HG03571 (cell line): ENCODE measurements around the gene AHI1.
A peak's percentile ranks its signal among the peaks of the same experiment; 100 is the strongest.

ENCODE experiments used
- ATAC-seq: cut with Tn5 transposase; IDR thresholded peaks from one replicate; pipeline ENCODE4 v1.9.1; 2021; ENCODE audit not compliant: unreplicated experiment

The AHI1 gene

DNA sequence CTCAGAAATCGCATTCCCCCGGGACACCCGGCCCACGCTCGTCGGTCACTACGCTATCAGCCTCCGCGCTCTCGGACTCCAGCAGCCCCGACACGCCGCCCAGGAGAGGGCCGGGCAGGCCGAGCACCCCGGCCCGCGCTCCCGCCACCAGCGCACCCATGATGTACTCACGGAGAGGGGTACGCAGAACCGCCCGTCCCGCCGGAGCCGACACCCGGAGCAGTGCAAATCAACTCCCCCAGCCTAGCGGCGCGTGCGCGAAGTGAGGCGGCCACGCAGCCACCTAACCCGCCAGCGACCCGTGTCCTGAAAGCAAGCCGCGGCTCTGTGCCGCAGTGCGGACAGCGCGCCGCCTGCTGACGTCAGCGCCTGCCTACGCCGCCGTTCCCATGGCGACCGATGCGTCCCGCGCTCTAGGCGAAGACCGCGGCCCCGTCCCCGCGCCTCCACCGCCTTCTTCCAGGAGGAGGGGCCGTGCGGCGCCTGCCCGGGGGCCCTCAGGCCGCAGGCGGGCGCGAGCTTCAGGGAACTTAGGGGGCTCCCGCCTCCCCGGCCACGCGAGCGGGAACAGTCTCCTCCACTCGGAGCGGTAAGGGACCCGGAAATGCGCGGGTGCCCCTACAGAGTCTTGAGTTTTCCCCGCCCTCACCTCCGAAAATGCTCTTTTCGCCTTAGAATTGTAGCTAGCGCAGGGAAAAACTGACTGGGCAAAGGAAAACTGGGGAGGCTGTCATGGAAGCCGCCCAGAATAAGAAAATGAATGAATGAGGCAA is at the start of gene AHI1:
AHI1 (minus strand) TSS at position 329 of the 773 bp plus-strand sequence. CDS start 5,503 bp downstream, outside the sequence.
- peak; percentile 97 for ATAC-seq

DNA sequence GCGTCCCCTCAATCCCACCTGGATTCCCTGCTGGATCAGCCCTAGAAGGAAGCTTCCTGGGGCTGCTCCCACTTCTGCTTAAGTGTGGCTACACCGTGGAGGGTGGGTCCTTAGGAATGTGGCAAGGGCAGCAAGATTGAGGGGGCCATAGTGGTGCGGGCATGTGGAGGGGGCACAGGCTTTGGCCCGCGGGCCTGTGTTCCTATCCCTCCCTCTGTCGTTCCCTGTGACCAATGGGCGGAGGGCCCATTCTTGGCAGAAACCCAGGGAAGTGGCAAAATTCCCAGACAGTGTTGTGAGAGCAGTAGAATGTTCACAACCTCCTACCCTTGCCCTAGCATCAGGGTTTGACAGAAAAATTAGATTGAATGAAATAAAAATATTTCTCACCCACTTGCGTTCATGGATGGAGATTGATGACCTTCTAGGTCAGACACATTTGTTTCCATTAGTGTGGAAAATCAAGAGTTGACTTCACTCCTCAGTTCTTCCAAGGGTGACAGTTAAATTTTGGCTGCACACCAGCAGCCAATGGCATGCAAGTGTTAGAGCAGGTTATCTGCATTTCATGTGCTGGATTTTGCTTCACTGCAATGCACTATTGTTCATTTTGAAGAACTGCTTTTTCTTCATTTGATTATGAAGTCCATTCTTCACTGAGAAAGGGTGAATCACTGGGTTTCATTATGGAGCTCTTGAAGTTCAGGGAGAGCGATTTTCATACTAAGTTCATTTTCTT is 49.3 kb upstream of the AHI1 start:
- ATAC-seq, result no peak

DNA sequence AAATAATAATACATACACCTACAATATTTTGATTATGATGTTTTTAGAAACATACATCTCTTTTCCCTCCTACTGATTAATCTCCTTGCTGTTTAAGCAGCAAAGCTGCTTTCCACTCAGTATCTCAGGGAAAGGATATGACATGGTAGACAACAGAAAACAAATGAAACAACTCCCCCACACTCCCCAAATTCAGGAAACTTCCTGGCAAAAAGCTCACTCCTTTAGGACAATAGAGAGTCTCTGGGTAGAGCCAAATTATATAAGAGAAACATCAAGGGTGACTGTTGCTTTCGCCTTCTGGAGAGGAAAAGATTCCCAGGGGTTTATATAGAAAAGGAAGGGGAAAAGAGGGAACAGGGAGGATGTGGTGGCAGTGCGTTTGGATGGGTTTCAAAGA is 48.7 kb upstream of the AHI1 start:
- no peak for ATAC-seq

DNA sequence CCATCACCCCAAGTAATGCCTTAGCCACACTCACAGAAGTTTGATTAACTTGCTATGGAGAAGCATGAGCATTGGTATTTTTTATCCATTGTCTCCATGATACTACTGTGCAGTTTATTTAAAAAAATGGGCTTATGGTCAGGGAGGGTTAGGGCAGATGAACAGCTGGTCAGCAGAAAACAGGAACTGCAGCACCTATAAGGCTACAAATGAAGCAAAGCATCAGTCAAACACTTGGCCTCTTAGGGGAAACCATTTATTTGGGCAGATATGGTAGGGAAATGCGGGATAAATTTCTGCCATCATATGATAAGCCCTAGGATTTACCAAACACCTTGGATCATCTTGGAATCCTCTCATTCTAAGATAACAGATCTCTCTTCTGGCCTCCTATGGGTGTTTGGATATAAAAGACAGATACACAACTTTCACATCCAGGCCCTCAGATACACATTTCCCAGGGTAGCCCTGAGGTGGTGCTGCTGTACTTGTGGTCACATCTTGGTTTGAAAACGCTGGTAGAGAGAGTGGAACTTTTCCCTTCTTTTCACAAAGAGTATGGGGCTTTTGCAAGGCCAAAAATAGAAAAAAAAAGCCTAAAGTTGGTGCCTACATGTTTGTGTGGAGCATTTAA is 42.8 kb upstream of the AHI1 start:
- no peak for ATAC-seq

DNA sequence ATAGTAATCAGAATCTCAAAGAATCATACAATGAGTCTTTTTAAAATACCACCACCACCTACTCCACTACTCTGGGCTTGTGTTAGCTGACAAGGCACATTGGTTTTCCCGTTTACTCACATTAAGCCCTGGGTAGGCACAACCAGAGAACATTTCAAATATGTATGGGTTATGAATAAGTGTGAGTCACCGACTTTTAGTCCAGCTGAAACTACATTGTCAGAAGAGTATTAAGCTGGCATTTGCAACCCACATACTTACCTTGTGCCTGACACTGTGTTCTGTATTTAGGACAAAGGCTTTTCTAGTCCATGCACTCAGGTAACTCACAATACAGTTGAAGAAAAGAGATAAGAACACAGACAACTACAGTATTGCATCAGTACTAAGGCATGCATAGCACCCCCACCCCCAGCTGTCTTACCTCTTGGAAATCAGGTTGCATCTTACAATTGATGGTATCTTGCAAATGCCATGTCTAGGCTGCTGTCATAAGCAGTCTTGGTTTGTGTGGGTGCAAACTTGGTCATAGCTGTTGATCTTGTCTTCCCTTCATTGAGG is 40.3 kb upstream of the AHI1 start:
- no peak for ATAC-seq

DNA sequence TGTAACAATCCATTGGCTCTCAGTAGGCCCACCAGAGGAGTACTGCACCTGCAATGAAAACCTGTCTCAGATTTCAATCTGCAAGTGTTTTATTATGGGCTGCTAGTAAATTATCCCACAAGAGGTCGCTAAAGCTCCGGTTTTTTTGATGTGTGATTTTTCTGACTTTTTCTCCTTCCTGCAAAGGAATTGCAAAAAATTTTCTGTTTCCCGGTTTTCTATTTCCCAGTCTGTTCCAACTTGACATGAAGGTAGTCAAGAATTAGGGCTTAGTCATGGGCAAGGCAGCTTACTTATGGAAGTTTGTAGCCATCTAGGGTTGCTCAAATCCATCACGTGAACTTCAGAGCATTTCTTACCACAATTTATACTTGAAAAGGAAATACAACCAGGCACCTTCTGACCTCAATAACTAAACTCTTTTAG is 38.5 kb upstream of the AHI1 start:
- ATAC-seq, result no peak

DNA sequence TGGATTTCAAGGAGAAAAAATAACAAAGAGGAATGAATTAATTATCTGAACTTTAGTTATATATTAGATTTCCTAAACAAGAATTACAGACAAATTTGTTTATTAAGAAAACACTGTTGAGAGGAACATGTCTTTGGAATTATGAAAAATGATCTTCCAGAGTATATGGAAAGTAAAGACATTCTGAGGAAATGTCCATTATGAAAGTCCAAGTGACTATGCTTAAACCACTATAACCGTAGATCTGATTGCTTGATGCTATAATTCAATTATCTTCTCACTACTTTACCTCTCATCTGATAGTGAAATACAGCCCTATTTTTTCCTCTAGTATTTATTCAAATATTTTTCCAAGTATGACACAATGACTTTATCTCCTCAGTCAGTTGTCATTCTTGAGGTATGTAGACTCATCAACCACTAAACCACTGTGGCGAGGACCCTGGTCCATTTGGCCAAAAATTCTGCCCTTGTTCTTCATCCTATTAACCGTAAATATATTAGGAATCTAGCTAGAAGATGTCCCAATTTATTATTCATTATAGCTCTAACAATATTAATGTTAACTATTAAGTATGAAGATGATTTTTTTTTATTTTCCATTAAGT is 37.3 kb upstream of the AHI1 start:
- no peak for ATAC-seq

DNA sequence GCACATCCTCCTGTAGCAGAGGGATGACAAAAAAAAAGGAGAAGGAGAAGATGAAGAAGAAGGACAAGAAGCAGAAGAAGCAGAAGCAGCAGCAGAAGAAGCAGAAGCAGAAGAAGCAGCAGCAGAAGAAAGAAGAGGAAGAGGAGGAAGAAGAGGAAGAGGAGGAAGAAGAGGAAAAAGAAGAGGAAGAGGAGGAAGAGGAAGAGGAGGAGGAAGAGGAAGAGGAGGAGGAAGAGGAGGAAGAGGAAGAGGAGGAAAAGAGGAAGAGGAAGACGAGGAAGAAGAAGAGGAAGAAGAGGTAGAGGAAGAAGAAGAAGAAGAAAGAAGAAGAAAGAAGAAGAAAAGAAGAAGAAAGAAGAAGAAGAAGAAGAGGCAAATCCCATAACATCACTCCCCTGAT is 35.0 kb upstream of the AHI1 start:
- no peak for ATAC-seq

DNA sequence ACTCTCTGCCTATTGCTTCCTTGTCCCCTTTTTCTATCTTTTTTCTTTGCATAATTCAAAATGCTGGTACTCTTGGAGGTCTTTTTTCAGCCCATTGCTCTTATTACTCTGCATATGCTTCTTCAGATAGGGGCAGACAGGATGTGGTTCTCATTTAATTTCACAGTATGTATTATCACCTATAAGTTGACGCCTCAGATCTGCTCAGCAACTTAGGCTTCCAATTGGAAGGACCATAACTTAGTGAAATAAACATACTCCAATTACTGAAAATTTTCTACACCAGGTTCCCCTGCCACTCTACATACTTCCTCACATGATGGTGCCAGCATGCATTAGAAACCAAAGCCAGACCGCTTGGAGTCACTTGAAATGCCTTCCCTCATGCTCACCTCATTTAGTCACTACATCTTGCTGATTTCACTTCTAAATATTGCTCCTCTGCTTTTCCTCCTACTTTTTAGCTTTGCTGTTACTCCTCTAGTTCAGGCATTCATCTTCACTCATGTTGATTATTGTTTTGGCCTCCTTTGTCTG is 34.5 kb upstream of the AHI1 start:
- no peak for ATAC-seq

DNA sequence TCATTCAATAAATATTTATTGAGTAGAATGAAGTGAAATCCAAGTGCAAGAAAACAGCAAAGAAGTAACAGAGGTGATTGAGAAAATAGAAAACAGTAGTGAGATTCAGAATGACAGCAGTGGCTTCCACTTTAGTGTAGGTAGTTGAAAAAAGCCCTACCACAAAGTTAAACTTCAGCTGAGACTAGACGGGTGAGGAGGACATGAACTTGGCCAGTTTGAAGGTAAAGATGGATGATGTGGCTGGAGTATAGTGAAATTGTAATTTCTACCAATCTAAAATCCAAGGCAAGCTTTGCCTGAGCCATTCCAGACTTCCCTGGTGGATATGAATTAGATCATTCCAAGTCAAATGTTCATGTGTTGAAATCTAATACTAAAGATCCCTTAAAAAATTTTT is 32.6 kb upstream of the AHI1 start:
- no peak for ATAC-seq

DNA sequence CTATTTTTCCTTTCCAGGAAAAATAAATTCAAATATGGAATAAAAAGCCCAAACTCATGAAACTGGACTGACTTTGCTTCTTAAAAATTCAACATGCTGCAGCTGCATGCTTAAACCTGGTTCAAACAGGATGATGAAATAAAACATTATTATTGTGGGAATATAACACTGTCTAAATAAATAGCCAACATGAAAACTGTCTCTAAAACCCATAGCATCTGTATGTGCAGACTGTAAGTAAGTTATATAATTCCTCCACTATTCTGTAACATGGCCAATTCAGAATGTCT is 30.4 kb upstream of the AHI1 start:
- ATAC-seq, result no peak

DNA sequence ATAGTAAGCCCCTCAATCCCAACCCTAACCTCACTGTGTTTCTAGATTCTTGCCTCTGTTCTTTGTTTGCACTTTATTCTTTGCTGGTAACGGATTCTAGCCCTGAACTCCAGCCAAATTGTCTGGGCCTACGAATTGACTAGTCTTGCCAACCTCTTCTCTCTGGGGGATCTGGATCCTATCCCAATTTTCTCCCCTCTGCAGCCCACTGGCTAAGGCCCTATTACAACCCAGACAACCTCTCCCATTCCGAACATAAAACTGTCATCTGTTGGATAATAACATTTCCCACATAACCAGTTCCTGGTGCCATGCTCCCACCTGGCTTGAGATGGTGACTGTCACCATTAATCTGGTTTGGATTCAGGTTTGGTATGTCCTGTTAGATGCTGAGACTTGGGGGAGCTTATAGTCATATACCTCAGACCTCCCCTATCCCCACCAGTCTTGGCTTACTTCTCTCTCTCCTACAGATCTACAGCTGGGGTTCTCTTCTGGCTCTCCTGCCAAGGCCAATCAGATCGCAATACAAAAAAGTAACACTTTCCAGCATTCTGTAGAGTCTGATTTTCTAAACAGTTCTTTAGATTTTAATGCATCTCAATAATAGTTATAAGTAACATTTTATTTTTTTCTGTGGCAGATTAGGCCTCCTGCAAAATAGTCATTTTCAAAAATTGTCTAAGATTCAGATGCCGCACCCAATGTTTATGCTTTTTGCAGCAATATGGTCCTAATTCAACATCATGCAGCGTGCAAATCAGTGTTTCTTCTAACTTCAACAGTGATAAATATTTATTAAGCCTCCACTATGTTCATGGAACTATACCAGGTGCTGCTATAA is 29.8 kb upstream of the AHI1 start:
- no peak for ATAC-seq

DNA sequence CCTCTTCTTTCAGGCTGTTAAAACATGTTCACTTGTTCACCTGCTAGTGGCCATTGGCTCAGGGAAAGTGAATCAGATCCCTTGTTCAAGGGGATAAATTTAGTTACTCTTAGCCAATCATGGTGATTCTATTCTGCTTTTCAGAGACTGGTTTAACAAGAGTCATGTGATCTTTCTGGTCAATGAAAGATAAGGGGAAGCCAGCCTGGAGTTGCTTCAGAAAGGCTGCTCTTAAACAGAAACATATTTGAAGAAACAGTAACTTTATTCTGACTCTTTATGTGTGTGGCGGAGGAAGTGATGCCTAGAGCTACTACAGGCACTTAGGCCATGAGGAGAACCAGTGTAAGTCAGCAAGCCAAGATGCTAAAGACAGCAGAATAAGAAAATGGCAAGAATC is 28.1 kb upstream of the AHI1 start:
- ATAC-seq, result no peak

DNA sequence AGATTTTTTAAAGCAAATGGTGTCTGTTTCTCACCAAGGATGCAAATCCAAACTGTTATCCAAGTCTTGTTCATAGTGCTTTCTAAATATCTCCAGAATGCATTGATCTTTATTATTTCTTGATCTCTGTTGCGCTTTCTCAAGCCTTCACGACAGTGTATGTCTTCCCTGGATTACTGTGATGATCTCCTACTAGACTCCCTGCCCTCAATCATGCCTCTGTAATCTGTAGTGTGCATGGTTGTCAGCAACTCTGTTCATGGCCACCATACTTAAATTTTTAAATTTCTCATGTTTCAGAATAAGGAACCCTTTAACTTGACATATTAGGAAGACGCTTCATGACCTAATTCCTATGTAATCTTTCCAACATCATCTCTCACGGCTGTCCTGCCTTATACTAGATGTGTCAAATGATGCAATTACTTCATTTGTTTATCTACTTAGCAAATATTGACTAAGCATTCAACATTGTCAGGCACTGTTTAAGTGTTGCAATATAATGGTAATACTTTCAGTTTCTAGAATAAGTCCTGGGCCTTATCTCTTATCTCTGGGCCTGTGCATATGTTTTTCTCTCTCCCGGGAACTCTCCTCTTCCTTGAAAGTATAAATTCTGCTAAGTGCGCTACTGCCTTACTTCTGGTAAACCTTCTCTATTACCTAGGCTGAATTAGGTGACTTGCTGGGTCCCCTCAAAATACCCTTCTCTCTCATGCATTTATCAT is 25.6 kb upstream of the AHI1 start:
- no peak for ATAC-seq

DNA sequence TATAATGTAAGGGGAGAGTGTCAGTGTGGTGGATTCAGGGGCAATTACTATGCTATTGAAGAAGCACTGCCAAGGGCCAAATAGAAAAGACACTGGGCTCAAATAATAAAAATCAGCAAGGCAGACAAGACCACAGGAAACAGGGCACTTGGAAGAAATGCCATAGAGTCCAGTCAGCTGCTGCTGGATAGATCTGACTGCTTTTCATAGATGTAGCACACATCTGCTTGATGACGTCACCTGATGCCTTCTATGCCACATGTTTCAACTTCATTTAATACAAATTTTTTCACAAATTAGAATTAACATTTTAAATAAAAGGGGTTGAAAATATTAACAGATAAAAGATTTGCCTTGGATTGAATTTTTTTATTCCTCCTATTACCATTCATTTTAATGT is 23.9 kb upstream of the AHI1 start:
- no peak for ATAC-seq

DNA sequence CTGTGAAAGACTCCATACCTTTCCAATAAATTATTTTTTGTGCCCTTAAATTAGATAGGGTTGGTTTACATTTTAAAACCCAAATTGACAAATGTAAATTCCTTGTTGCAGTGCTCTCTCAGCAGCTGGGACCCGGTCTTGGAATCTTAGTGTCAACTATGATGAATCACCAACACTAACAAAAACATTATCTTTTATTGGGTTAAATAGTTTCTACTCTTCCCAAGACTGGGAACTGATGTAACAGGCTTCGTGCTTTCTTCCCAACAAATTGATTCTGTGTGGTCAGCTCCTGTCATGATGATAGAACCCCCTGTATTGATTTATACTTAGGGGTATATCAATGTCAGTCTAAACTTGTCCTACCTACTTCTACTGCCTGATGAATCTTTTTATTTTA is 23.2 kb upstream of the AHI1 start:
- ATAC-seq, result no peak

DNA sequence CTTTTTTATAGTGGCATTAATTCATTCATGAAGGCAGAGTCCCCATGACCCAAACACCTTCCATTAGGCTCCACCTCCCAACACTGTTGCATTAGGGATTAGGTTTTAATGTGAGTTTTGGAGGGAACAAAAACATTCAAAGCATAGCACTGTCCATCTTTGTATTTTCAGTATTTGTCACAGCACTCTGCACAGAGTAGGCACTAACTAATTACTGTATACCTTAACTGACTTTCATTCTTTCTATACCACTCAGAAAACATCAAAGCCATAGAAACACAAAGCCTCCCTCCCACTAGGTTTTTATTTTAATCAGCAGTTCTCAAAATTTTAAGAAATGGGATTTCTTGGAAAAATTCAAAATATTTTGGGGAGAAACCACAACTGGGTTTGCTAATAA is 21.8 kb upstream of the AHI1 start:
- no peak for ATAC-seq

DNA sequence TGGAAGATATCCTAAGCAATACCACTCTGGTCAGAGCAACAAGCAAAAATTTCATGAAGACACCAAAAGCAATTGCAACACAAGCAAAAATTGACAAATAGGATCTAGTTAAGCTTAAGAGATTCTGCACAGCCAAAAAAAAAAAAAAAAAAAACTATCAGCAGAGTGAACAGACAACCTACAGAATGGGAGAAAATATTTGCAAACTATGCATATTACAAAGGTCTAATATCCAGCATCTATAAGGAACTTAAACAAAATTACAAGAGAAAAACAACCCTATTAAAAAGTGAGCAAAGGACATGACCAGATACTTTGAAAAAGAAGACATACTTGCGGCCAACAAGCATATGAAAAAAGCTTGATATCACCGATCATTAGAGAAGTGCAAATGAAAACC is 20.0 kb upstream of the AHI1 start:
- ATAC-seq, result no peak

DNA sequence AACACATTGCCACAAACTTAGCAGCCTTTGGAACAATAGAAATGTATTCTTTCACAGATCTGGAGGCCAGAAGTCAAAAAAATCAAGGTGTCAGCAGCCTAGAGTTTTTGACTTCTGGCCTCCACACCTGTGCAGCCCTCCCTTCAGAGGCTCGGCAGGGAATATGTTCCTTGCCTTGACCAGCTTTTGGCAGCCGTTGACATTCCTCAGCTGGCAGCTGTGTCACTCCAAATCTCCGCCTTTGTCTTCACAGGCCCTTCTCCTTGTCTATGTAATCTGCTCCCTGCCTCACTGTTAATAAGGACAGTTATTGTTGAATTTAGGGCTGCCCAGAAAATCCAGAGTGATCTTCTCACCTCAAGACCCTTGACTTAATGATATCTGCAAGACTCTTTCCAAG is 17.2 kb upstream of the AHI1 start:
- no peak for ATAC-seq
